Measurements from ENCODE around the gene HARS2. TPM values are rescaled to one million over a fixed set of nuclear protein-coding genes. Genes with fewer than 3 reads are reported as not detected.
"Not testable (repeated sequence)": the region's sequence is repeated elsewhere in the genome, so short reads cannot be mapped to it uniquely, and the experiment has no call there.

The HARS2 gene
- total RNA-seq, 1 experiment from 2014 or later = 28.8 TPM

GRCh38 chr5:140713562-140714094 is 22.4 kb downstream of the HARS2 start:
- CTCF ChIA-PET = no interaction called here
- intact Hi-C loops (cut with micrococcal nuclease; ENCODE audit: unreplicated experiment) = no loop called here
- no peak for TF ChIP-seq EZH2 (IDR thresholded peaks at IDR 0.05; ENCODE audit: low read depth)
- TF ChIP-seq CTCF (conservative IDR thresholded peaks at IDR 0.05) = no peak

GRCh38 chr5:140716238-140716637 is 25.0 kb downstream of the HARS2 start:
- intact Hi-C loops (cut with micrococcal nuclease; ENCODE audit: unreplicated experiment) = loop anchor here (5.0 kb wide), 2 partner anchors 369 to 474 kb away; partner anchors contain the start of gene HBEGF
- CTCF ChIA-PET; POLR2A ChIA-PET (ENCODE audit: unreplicated experiment); H2AFZ ChIP-seq; H3K9me2 ChIP-seq (ENCODE audit: insufficient read depth); H3K9me3 ChIP-seq (ENCODE audit: insufficient read depth, low read depth); H3K4me3 ChIP-seq; DNase-seq; H3K79me2 ChIP-seq (ENCODE audit: low read depth); H4K20me1 ChIP-seq (ENCODE audit: insufficient read depth); H3K36me3 ChIP-seq (ENCODE audit: low read depth); H3K27me3 ChIP-seq (ENCODE audit: insufficient read depth, low read depth); BruUV-seq (replicated peaks); H3K27ac ChIP-seq; H3K4me2 ChIP-seq: not testable (repeated sequence)
- H3K4me1 ChIP-seq (replicated peaks; ENCODE audit: insufficient read depth) = peaks cover 10% of the 10 kb centered on the region
- peaks cover 26% of the 10 kb centered on the region for H3F3A ChIP-seq (ENCODE audit: insufficient read depth, low read depth)

More at GRCh38 chr5:140713562-140714094, 22.4 kb downstream of the HARS2 start:
- H3F3A ChIP-seq (ENCODE audit: insufficient read depth, low read depth) = peaks cover 35% of the 10 kb centered on the region
- POLR2A ChIA-PET (ENCODE audit: unreplicated experiment) = no interaction called here
- peaks cover 10% of the 10 kb centered on the region for H3K4me1 ChIP-seq (replicated peaks; ENCODE audit: insufficient read depth)
- H3K4me3 ChIP-seq = no peak overlapping the region
- H3K36me3 ChIP-seq (ENCODE audit: low read depth) = no peaks in the 10 kb centered on the region
- no peaks in the 10 kb centered on the region for H3K9me2 ChIP-seq (ENCODE audit: insufficient read depth)
- no peak overlapping the region for H3K4me2 ChIP-seq
- no peaks in the 10 kb centered on the region for H4K20me1 ChIP-seq (ENCODE audit: insufficient read depth)
- H3K27ac ChIP-seq = no peak overlapping the region
- no TSS peak for BruUV-seq (replicated peaks)
- no peaks in the 10 kb centered on the region for H3K27me3 ChIP-seq (ENCODE audit: insufficient read depth, low read depth)
- no peaks in the 10 kb centered on the region for H3K9me3 ChIP-seq (ENCODE audit: insufficient read depth, low read depth)
- no peak overlapping the region for H2AFZ ChIP-seq
- no peaks in the 10 kb centered on the region for H3K79me2 ChIP-seq (ENCODE audit: low read depth)
- no peak for DNase-seq

- Histone ChIP-seq H3K36me3 (ENCODE audit: low read depth) (no peaks in the 10 kb centered on the region), H3K4me2 (peak overlapping the region; percentile 77), H4K20me1 (ENCODE audit: insufficient read depth) (no peaks in the 10 kb centered on the region), H3K27me3 (ENCODE audit: insufficient read depth, low read depth) (no peaks in the 10 kb centered on the region), H3K9me3 (ENCODE audit: insufficient read depth, low read depth) (no peaks in the 10 kb centered on the region), H3K9me2 (ENCODE audit: insufficient read depth) (no peaks in the 10 kb centered on the region), H3K79me2 (ENCODE audit: low read depth) (no peaks in the 10 kb centered on the region), H3K4me1 (replicated peaks; ENCODE audit: insufficient read depth) (0 out of 2 replicates have a peak, but pooled peaks cover 5% of the 10 kb centered on the region), H3K4me3 (peak overlapping the region; percentile 66), H3K27ac (peak overlapping the region; percentile 91), H3F3A (ENCODE audit: insufficient read depth, low read depth) (peaks cover 19% of the 10 kb centered on the region), H2AFZ (peak overlapping the region; percentile 86)
- TSS peak; percentile 96 for BruUV-seq (replicated peaks)
- ChIA-PET POLR2A (ENCODE audit: unreplicated experiment) (interaction anchor here (0.5 to 1.0 kb wide), 7 partner anchors 8 to 607 kb away, joined by 3 to 18 read pairs (median 3); partner anchors contain the start of genes IK, WDR55 and ZMAT2), CTCF (interaction anchor here (1.0 kb wide), 1 partner anchor 359 kb away, joined by 5 read pairs; no protein-coding TSS in a partner anchor)
- TF ChIP-seq EZH2 (IDR thresholded peaks at IDR 0.05; ENCODE audit: low read depth) (no peak), CTCF (conservative IDR thresholded peaks at IDR 0.05) (no peak)
- no peak for DNase-seq
- intact Hi-C loops (cut with micrococcal nuclease; ENCODE audit: unreplicated experiment) = loop anchor here (2.0 to 5.0 kb wide), 6 partner anchors 53 to 476 kb away; partner anchors contain the start of genes ANKHD1, HBEGF, SRA1 and TMCO6
Measured at GRCh38 chr5:140718266-140718592, 27.0 kb downstream of the HARS2 start.

- intact Hi-C loops (cut with micrococcal nuclease; ENCODE audit: unreplicated experiment) = loop anchor here (1.0 to 5.0 kb wide), 2 partner anchors 357 to 543 kb away; partner anchors contain the start of gene CYSTM1
- H3K9me2 ChIP-seq (ENCODE audit: insufficient read depth); BruUV-seq (replicated peaks); H3K27ac ChIP-seq; H3K4me3 ChIP-seq; H3K4me1 ChIP-seq (replicated peaks; ENCODE audit: insufficient read depth); H3K27me3 ChIP-seq (ENCODE audit: insufficient read depth, low read depth); DNase-seq; H2AFZ ChIP-seq; H3K79me2 ChIP-seq (ENCODE audit: low read depth); H3K36me3 ChIP-seq (ENCODE audit: low read depth); H4K20me1 ChIP-seq (ENCODE audit: insufficient read depth); H3K4me2 ChIP-seq; H3K9me3 ChIP-seq (ENCODE audit: insufficient read depth, low read depth): not testable (repeated sequence)
- ChIA-PET POLR2A (ENCODE audit: unreplicated experiment) (interaction anchor here (0.6 kb wide), 1 partner anchor 589 kb away, joined by 4 read pairs; no protein-coding TSS in a partner anchor), CTCF (interaction anchor here (0.7 to 1.5 kb wide), 2 partner anchors 10 to 163 kb away, joined by 3 to 6 read pairs; partner anchors contain the start of gene SRA1)
- peaks cover 22% of the 10 kb centered on the region for H3F3A ChIP-seq (ENCODE audit: insufficient read depth, low read depth)
Measured at GRCh38 chr5:140720738-140721137, 29.5 kb downstream of the HARS2 start.

GRCh38 chr5:140721395-140721794 is 30.1 kb downstream of the HARS2 start:
- not testable (repeated sequence) for DNase-seq; H3K4me2 ChIP-seq; H3K27me3 ChIP-seq (ENCODE audit: insufficient read depth, low read depth); H3K9me2 ChIP-seq (ENCODE audit: insufficient read depth); BruUV-seq (replicated peaks); H3K9me3 ChIP-seq (ENCODE audit: insufficient read depth, low read depth); H3K4me1 ChIP-seq (replicated peaks; ENCODE audit: insufficient read depth); H4K20me1 ChIP-seq (ENCODE audit: insufficient read depth); H3K79me2 ChIP-seq (ENCODE audit: low read depth); H3K27ac ChIP-seq; H3K36me3 ChIP-seq (ENCODE audit: low read depth); H3K4me3 ChIP-seq; H2AFZ ChIP-seq
- intact Hi-C loops (cut with micrococcal nuclease; ENCODE audit: unreplicated experiment) = loop anchor here (5.0 kb wide), 1 partner anchor 544 kb away; the partner anchor contains the start of gene CYSTM1
- ChIA-PET CTCF (interaction anchor here (0.6 kb wide), 2 partner anchors 9 to 10 kb away, joined by 3 to 13 read pairs; no protein-coding TSS in a partner anchor), POLR2A (ENCODE audit: unreplicated experiment) (interaction anchor here (0.6 kb wide), 1 partner anchor 21 kb away, joined by 4 read pairs; the partner anchor contains the start of gene ZMAT2)
- peaks cover 25% of the 10 kb centered on the region for H3F3A ChIP-seq (ENCODE audit: insufficient read depth, low read depth)

All from PC-9 (cell line).